Measurements from ENCODE around the gene PKD1L1.
"Not testable (repeated sequence)": the region's sequence is repeated elsewhere in the genome, so short reads cannot be mapped to it uniquely, and the experiment has no call there.

Gene PKD1L1

GRCh38 chr7:47799524-47799923 lies 148.7 kb downstream of the PKD1L1 start:
- no peak for DNase-seq (ENCODE audit: low read depth in 2 of 2, low spot score in 1 of 2)

- no peak for DNase-seq (ENCODE audit: low read depth in 2 of 2, low spot score in 1 of 2)
Observed at GRCh38 chr7:47796347-47796746, 151.9 kb downstream of the PKD1L1 start.

GRCh38 chr7:47795631-47796030 lies 152.6 kb downstream of the PKD1L1 start:
- no peak for DNase-seq (ENCODE audit: low read depth in 2 of 2, low spot score in 1 of 2)

- DNase-seq (ENCODE audit: low read depth in 2 of 2, low spot score in 1 of 2) = not testable (repeated sequence)
Observed at GRCh38 chr7:47795126-47795525, 153.1 kb downstream of the PKD1L1 start.

- no peak for DNase-seq (ENCODE audit: low read depth in 2 of 2, low spot score in 1 of 2)
Observed at GRCh38 chr7:47794016-47794415, 154.2 kb downstream of the PKD1L1 start.

GRCh38 chr7:47793186-47793585 lies 155.1 kb downstream of the PKD1L1 start:
- DNase-seq (ENCODE audit: low read depth in 2 of 2, low spot score in 1 of 2) = not testable (repeated sequence)

- DNase-seq (ENCODE audit: low read depth in 2 of 2, low spot score in 1 of 2) = no peak
Observed at GRCh38 chr7:47792521-47793121, 155.6 kb downstream of the PKD1L1 start.

GRCh38 chr7:47791682-47792081 lies 156.6 kb downstream of the PKD1L1 start:
- DNase-seq (ENCODE audit: low read depth in 2 of 2, low spot score in 1 of 2) = no peak

- no peak for DNase-seq (ENCODE audit: low read depth in 2 of 2, low spot score in 1 of 2)
Observed at GRCh38 chr7:47788083-47788482, 160.2 kb downstream of the PKD1L1 start.

- DNase-seq (ENCODE audit: low read depth in 2 of 2, low spot score in 1 of 2) = no peak
Observed at GRCh38 chr7:47787249-47788069, 160.8 kb downstream of the PKD1L1 start.

GRCh38 chr7:47786557-47787248 lies 161.6 kb downstream of the PKD1L1 start:
- no peak for DNase-seq (ENCODE audit: low read depth in 2 of 2, low spot score in 1 of 2)

GRCh38 chr7:47785923-47786556 lies 162.2 kb downstream of the PKD1L1 start:
- no peak for DNase-seq (ENCODE audit: low read depth in 2 of 2, low spot score in 1 of 2)

GRCh38 chr7:47783456-47784223 lies 164.6 kb downstream of the PKD1L1 start:
- DNase-seq (ENCODE audit: low read depth in 2 of 2, low spot score in 1 of 2) = no peak

- DNase-seq (ENCODE audit: low read depth in 2 of 2, low spot score in 1 of 2) = no peak
Observed at GRCh38 chr7:47782792-47783191, 165.5 kb downstream of the PKD1L1 start.

GRCh38 chr7:47782022-47782421 lies 166.2 kb downstream of the PKD1L1 start:
- DNase-seq (ENCODE audit: low read depth in 2 of 2, low spot score in 1 of 2) = no peak

- no peak for DNase-seq (ENCODE audit: low read depth in 2 of 2, low spot score in 1 of 2)
Observed at GRCh38 chr7:47780555-47780954, 167.7 kb downstream of the PKD1L1 start.

GRCh38 chr7:47779341-47779771 lies 168.9 kb downstream of the PKD1L1 start:
- DNase-seq (ENCODE audit: low read depth in 2 of 2, low spot score in 1 of 2) = no peak

GRCh38 chr7:47778153-47778661 lies 170.1 kb downstream of the PKD1L1 start:
- DNase-seq (ENCODE audit: low read depth in 2 of 2, low spot score in 1 of 2) = no peak

GRCh38 chr7:47777531-47778152 lies 170.6 kb downstream of the PKD1L1 start:
- no peak for DNase-seq (ENCODE audit: low read depth in 2 of 2, low spot score in 1 of 2)

- no peak for DNase-seq (ENCODE audit: low read depth in 2 of 2, low spot score in 1 of 2)
Observed at GRCh38 chr7:47776335-47776734, 171.9 kb downstream of the PKD1L1 start.
